HG02981 (cell line): ENCODE data around the gene PATJ.
"Not testable (repeated sequence)": the region's sequence is repeated elsewhere in the genome, so short reads cannot be mapped to it uniquely, and the experiment has no call there.

Experiments used
- ATAC-seq: cut with Tn5 transposase; IDR thresholded peaks from one replicate; pipeline ENCODE4 v1.9.1; 2021; ENCODE audit warnings: mild to moderate bottlenecking, moderate library complexity; ENCODE audit not compliant: unreplicated experiment

PATJ gene

DNA sequence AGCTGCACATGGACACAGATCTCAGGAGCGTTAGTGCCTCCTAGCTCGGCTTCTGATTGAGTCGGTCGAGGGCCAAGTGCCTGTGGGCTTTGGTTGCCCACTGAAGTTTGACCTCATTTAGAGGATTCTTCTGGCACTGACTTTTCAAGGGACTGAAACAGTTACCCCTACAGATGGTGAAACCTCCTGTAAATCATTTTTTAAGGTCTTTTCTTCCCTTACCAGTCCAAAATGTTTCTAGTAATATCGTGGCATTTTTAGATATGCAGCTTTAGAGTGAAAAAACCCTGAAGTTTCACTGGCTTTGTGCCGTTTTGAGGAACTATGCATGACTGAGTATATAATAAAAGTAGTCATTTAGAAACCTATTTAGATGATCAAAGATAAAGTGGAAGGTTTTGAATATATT is 417.7 kb downstream of the PATJ start:
- peak; percentile 86 for ATAC-seq

DNA sequence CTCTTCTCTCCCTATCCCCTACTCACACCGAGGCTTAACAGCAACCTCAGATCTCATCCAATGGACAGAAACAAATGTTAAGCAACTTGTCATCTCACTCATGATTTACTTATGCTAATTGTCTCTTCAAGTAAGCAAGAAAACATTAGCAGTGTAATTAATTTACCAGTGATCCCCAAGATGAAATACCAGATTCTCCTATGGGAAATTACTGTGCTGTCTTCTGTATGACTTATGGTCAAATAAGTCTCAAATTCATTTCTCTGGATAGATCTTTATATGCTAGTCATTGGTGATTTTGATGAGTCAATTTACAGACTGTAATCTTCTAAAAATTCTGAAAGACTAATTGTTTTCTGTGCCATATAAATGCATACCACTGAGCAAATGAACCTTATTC is 419.4 kb downstream of the PATJ start:
- ATAC-seq, result no peak

DNA sequence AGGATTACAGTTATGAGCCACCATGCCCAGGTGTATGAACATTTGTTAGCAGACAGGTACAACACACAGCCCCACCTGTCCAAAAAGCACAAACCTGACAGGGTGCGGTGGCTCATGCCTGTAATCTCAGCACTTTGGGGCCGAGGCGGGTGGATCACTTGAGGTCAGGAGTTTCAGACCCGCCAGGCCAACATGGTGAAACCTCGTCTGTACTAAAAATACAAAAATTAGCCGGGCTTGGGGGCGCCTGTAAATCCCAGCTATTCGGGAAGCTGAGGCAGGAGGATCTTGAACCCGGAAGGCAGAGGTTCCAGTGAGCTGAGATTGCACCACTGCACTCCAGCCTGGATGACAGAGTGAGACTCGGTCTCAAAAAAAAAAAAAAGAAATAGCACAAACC is 428.1 kb downstream of the PATJ start:
- not testable (repeated sequence) for ATAC-seq

DNA sequence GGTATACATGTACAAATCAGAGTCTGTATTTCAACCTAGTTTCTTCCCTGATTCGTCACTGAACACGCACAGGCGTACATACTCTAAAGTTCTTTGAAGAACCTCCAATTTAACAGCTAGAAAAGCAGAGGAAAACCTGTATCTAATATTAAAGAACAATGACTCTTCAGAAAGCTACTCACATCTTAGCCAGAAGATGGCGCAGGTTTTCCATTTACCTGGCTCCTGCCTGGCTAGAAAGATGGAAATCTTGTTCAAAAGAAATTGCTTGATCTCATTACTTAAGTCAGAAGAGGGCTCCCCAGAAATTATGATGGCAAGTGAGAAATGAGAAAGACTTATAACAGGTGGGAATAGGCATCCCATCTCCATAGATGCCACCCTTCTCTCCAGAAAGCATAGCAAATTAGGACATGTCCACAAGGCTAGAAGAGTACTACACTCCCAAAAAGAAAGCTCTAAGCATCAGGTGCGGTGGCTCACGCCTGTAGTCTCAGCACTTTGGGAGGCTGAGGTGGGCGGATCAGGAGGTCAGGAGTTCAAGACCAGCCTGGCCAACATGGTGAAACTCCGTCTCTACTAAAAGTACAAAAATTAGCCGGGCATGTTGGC is 433.4 kb downstream of the PATJ start:
- no peak for ATAC-seq

DNA sequence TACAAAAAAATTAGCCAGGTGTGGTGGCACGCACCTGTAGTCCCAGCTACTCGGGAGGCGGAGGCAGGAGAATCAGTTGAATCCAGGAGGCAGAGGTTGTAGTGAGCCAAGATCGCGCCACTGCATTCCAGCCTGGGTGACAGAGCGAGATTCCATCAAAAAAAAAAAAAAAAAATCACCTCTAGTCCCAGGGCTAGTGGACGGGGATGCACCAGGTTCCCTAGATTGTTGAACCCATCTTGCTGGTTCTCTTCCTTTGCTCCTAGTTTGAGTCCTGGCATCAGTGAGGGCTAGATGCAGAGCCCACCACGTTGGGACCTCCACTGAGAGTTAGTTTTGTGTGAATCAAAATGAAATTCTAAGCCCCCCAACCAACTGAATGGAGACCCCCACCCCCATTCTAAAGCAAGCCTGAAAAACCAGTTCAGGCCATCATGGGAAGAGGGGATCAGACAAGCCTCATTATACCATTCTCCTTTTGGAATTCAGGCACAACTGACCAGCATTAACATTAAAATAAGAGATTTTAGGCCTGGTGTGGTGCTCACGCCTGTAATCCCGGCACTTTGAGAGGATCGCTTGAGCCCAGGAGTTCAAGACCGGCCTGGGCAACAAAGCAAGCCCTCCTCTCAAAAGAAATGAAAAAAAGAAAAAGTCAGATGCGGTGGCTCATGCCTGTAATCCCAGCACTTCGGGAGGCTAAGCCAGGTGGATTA is 434.5 kb downstream of the PATJ start:
- ATAC-seq, result no peak

DNA sequence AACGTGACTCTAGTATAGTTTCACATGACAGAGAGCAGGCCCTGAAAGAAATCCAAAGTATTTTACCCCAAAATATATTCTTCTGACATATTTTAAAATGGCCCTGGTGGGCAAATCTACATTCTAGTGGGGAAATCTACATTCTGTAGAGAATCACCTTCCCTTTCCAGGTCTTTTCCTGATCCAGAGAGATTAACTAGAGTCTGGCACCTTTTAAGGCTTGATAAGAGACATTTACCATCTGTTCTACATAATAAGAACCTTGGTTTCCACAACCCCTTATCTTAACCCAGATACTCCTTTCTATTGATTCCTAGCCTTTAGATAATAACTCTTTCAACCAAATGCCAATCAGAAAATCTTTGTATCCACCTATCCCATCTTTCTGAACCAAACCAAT is 435.3 kb downstream of the PATJ start:
- no peak for ATAC-seq

DNA sequence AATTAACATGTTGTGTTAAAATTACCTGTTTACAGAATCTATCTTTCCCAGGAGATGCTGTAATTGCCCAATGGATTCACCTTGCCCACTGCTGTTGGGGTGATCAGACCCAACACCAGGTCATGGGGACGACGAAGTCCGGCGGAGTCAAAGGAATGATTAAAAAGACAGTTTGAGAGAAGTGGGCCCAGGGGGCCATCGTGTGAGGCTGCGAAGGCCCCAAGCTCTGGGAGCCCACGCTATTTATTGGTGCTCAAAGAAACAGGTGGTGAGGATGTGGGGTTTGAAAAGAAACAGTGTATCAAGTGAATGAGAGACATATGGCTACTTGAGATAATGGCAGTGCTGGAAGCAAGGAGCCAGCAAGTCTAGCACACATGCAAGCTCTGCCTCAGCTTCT is 436.1 kb downstream of the PATJ start:
- ATAC-seq, result no peak

- not testable (repeated sequence) for ATAC-seq
Observed at GRCh38 chr1:62180054-62180453, 437.8 kb downstream of the PATJ start.

DNA sequence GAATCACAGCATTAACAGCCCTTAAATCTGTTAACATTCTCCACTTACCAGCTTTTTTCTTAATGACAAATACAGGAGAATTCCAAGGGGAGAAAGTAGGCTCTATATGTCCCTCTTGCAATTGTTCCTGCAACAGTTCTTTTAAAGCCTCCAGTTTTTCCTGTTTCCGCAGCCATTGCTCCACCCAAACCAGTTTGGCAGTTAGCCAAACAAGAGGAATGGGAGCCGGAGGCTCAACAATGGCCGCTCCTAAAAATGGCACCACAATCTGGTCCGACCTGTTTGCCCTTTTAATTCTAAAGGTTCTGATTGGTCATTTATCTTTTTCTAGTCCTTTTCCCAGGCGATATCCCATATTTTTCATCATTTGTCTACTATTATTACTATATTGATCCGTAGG is 438.4 kb downstream of the PATJ start:
- ATAC-seq, result no peak

DNA sequence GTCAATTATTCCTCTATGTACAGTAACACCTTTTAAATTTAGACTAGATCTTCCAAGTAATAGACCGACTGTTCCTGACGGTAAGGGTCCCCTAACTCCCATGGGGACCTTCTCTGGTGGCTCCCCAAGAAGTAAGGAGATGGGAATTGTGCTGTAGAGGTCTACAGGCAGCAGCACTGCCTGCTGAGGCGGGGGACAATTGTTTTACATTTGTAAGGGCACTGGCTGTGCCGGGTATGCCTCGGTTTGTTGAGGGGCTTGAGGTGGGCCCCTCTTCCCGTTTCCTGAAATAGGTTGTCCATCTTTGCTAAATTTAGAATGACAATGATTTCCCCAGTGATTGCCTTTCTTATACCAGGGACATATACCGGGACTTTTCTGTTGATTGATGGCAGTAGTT is 439.3 kb downstream of the PATJ start:
- no peak for ATAC-seq

DNA sequence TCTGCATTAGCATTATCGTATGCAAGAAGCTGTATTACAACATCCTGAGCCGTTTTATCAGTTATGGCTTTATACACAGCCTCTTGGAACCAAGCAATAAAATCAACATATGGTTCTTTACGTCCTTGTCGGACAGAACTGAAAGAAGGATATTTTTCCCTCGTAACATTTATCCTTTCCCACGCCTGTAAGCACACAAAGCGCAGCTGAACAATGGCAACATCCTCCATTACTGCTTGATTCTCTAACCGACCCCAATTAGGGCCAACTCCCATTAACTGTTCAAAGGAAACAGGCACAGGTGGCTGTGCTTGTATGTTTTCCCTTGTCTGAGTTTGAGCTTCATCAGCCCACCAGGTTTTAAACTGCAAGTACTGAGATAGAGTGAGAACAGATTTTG is 439.9 kb downstream of the PATJ start:
- not testable (repeated sequence) for ATAC-seq

DNA sequence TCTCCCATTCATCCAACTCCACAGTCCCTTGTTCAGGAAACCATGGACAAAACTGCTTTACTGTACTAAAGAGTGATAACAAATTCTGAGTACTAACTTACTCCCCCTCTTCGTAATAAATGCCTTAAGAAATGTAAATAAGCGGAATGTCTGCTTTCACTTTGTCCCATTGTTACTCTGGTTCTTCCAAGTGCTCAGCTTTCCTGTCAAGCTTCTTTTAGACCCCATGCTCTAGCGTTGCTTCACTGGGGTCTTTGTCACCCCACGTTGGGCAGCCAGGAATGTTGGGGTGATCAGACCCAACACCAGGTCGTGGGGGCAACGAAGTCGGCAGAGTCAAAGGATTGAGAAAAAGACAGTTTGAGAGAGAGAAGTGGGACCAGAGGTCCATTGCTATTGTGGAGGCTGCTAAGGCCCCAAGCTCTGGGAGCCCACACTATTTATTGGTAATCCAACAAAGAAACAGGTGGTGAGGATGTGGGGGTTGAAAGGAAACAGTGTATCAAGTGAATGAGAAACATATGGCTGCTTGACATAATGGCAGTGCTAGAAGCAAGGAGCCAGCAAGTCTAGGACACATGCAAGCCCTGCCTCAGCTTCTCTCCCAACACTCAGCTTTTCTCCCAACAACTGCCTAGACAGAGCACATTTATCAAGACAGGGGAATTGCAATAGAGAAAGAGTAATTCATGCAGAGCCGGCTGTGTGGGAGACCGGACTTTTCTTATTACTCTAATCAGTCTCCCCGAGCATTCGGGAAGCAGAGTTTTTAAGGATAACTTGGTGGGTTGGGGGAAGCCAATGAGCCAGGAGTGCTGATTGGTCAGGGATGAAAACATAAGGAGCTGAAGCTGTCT is 441.1 kb downstream of the PATJ start:
- not testable (repeated sequence) for ATAC-seq

DNA sequence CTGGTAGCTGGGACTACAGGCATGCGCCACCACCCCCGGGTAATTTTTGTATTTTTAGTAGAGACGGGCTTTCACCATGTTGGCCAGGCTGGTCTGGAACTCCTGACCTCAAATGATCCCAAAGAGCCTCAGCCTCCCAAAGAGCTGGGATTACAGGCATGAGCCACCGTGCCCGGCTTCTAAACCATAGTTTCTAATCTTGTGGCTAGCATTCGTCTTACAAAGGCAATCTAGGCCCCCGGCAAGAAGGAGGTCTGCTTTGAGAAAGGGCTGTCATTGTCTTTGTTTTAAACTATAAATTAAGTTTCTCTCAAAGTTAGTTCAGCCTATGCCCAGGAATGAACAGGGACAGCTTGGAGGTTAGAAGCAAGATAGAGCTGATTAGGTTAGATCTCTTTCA is 442.1 kb downstream of the PATJ start:
- ATAC-seq, result no peak

GRCh38 chr1:62185233-62185632 is 443.0 kb downstream of the PATJ start:
- not testable (repeated sequence) for ATAC-seq

DNA sequence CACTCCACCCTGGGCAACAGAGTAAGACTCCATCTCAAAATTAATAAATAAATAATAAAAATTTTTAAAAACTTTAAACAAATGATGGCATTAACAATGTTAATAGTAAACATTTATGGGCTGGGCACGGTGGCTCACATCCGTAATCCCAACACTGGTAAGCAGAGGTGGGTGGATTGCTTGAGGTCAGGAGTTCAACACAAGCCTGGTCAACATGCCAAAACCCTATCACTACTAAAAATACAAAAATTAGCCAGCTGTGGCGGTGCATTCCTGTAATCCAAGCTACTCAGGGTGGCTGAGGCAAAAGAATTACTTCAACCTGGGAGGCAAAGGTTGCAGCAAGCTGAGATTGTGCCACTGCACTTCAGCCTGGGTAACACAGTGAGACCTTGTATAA is 443.4 kb downstream of the PATJ start:
- no peak for ATAC-seq

DNA sequence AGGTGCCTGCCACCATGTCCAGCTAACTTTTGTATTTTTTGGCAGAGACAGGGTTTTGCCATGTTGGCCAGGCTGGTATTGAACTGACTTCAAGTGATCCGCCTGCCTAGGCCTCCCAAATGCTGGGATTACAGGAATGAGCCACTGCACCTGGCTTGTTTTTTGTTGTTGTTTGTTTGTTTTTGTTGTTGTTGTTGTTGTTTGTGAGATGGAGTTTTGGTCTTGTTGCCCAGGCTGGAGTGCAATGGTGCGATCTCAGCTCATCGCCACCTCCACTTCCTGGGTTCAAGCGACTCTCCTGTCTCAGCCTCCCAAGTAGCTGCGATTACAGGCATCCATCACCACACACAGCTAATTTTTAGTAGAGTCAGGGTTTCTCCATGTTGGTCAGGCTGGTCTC is 445.3 kb downstream of the PATJ start:
- ATAC-seq, result no peak

DNA sequence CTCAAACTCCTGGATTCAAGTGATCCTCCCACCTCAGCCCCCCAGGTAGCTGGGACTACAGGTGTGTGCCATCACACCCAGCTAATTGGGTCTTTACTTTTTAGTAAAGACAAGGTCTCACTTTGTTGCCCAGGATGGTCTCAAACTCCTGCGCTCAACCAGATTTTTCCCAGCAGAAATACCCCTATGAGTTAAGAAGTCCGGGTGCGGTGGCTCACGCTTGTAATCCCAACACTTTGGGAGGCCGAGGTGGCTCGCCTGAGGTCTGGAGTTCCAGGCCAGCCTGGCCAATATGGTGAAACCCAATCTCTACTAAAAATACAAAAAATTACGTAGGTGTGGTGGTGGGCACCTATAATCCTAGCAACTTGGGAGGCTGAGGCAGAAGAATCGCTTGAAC is 445.8 kb downstream of the PATJ start:
- no peak for ATAC-seq

- no peak for ATAC-seq
Observed at GRCh38 chr1:62194651-62195544, 452.6 kb downstream of the PATJ start, which contains the start of gene L1TD1. Gene L1TD1 (plus strand): TSS chr1:62194849. CDS start chr1:62206629, 11,780 bp downstream.

- no peak for ATAC-seq
Observed at GRCh38 chr1:62196086-62196690, 453.9 kb downstream of the PATJ start.

DNA sequence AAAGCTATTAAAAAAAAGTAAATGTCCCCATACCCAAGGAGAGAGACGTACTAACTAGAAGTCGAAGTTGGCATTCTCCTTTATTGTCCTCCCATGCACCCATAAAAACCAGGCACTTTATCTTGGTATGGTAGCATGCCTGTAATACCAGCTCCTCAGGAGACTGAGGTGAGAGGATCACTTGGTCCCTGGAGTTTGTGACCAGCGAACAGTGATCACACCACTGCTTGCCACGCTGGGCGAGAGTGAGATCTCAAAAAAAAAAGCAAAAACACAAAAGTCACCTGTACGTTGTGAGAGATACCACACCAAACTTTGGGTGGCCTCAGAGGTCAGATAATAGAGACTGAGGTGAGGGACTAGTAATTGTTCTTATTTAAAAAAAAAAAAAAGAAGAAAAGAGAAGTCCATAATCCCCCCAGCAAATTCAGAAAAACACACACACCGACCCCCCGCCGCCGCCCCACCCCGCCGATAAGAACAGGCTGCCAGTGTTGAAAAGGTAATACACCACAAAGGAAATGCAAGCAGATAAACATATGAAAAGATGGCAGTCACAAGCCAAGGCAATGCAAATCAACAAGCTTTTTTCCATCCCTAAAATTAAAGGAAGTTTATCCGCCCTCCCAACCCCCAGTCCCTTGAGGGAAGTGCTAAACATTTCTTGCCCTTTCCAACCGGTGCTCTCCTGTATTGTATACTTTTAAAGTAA is 455.9 kb downstream of the PATJ start:
- ATAC-seq, result no peak
